Lower leg skin (tissue), 3 donors: ENCODE results near the gene FRAS1.

Source experiments
- CTCF ChIP-seq, 3 donors: fragments of 450-650 bp; IDR thresholded peaks; one replicate each; pipeline ENCODE4 v1.5.1; 2016; ENCODE audit warnings: antibody characterized with exemption in 3 of 3, mild to moderate bottlenecking in 3 of 3, moderate library complexity in 2 of 3
- POLR2A ChIP-seq, 2 donors: fragments of 450-650 bp; IDR thresholded peaks; one replicate each; pipeline ENCODE4 v1.6.1; 2016 to 2017; ENCODE audit warnings: antibody characterized with exemption in 2 of 2, mild to moderate bottlenecking in 1 of 2, moderate library complexity in 1 of 2

GRCh38 chr4:78311306-78311705 lies 254.2 kb downstream of the FRAS1 start:
- TF ChIP-seq CTCF (IDR thresholded peaks at IDR 0.05): no peak
- TF ChIP-seq POLR2A (IDR thresholded peaks at IDR 0.05): no peak
